IMR-90 (cell line): ENCODE results near the gene GSN. TPM values are rescaled to one million over a fixed set of nuclear protein-coding genes. Genes with fewer than 3 reads are reported as not detected.

Experiments used
- ATAC-seq: fragments of 200-7000 bp; cut with Tn5 transposase; 2 replicates; pipeline ENCODE4 v1.9.1; 2020; ENCODE audit warnings: low read depth, mild to moderate bottlenecking, moderate library complexity
- BruUV-seq: library from RNA; stranded (reverse); fragments of 400-500 nt; replicated peaks from 2 replicates; lab custom pipeline; 2021; lab: Mats Ljungman, UMichigan
- CTCF ChIA-PET: fragments of 300-600 bp; formaldehyde crosslinking; extraction: SDS; loops from one replicate; lab custom pipeline; 2021; ENCODE audit warnings: antibody characterized with exemption; lab: Yijun Ruan, JAX
- POLR2A ChIA-PET: fragments of 300-600 bp; sonication (Branson Sonifier 250); formaldehyde crosslinking; loops from one replicate; lab custom pipeline; 2022; ENCODE audit warnings: antibody characterized with exemption; ENCODE audit not compliant: unreplicated experiment; lab: Charles Lee
- DNase-seq: peaks from one replicate; pipeline ENCODE4 v3.0.0; 2013
- H2AFZ ChIP-seq: replicated peaks from 2 replicates; pipeline ENCODE3; 2013; ENCODE audit warnings: low read length, mild to moderate bottlenecking; ENCODE audit not compliant: poor library complexity
- H2AK5ac ChIP-seq: 2 replicates; pipeline ENCODE4 v1.6.1; 2013; ENCODE audit warnings: low read depth, low read length, inconsistent platforms
- H2AK9ac ChIP-seq: replicated peaks from 2 replicates; pipeline ENCODE3; 2013; ENCODE audit warnings: mild to moderate bottlenecking, low read depth, low read length, moderate library complexity; ENCODE audit not compliant: poor library complexity
- H2BK120ac ChIP-seq: 2 replicates; pipeline ENCODE4 v1.6.1; 2013; ENCODE audit warnings: low read depth, low read length, inconsistent platforms
- H2BK15ac ChIP-seq: 3 replicates; pipeline ENCODE4 v1.6.1; 2013; ENCODE audit warnings: low read depth, low read length, inconsistent platforms
- H2BK20ac ChIP-seq: 2 replicates; pipeline ENCODE4 v1.6.1; 2013; ENCODE audit warnings: low read depth, mild to moderate bottlenecking, inconsistent platforms, low read length, moderate library complexity
- H2BK5ac ChIP-seq: 2 replicates; pipeline ENCODE4 v1.6.1; 2013; ENCODE audit warnings: mild to moderate bottlenecking, low read depth, low read length, inconsistent platforms; ENCODE audit not compliant: poor library complexity, severe bottlenecking
- H3K14ac ChIP-seq: replicated peaks from 2 replicates; pipeline ENCODE4 v1.6.1; 2013; ENCODE audit warnings: low read depth, low read length, inconsistent platforms
- H3K18ac ChIP-seq: 2 replicates; pipeline ENCODE4 v1.6.1; 2013; ENCODE audit warnings: low read depth, low read length, control low read depth
- H3K23ac ChIP-seq: 2 replicates; pipeline ENCODE4 v1.6.1; 2013; ENCODE audit warnings: low read depth, low read length, inconsistent platforms
- H3K27ac ChIP-seq: 2 replicates; pipeline ENCODE4 v1.5.1; 2013; ENCODE audit warnings: mild to moderate bottlenecking, control low read depth, low read length; ENCODE audit not compliant: insufficient read depth
- H3K27me3 ChIP-seq: 2 replicates; pipeline ENCODE4 v1.6.1; 2013; ENCODE audit warnings: low read length; ENCODE audit not compliant: control insufficient read depth, insufficient read depth
- H3K36me3 ChIP-seq: 2 replicates; pipeline ENCODE4 v1.6.1; 2013; ENCODE audit warnings: low read length, mixed read lengths; ENCODE audit not compliant: control insufficient read depth, insufficient read depth
- H3K4ac ChIP-seq: 2 replicates; pipeline ENCODE4 v1.6.1; 2013; ENCODE audit warnings: low read depth, low read length, inconsistent platforms
- H3K4me1 ChIP-seq: 2 replicates; pipeline ENCODE4 v1.6.1; 2013; ENCODE audit warnings: low read length, mixed read lengths; ENCODE audit not compliant: control insufficient read depth, insufficient read depth
- H3K4me2 ChIP-seq: 2 replicates; pipeline ENCODE4 v1.6.1; 2013; ENCODE audit warnings: low read depth, mild to moderate bottlenecking, control low read depth, low read length, moderate library complexity
- H3K4me3 ChIP-seq: 2 replicates; pipeline ENCODE4 v1.5.1; 2013; ENCODE audit warnings: low read depth, mild to moderate bottlenecking, control low read depth, low read length, moderate library complexity; ENCODE audit not compliant: insufficient read depth
- H3K56ac ChIP-seq: 2 replicates; pipeline ENCODE4 v1.6.1; 2013; ENCODE audit warnings: low read length, inconsistent platforms; ENCODE audit not compliant: insufficient read depth; ENCODE audit errors: extremely low read depth
- H3K79me1 ChIP-seq, 2 experiments: 2 replicates each; pipeline ENCODE4 v1.6.1; 2013; ENCODE audit warnings: low read length in 2 of 2, inconsistent platforms in 1 of 2, low read depth in 1 of 2
- H3K9ac ChIP-seq: 2 replicates; pipeline ENCODE4 v1.6.1; 2013; ENCODE audit warnings: low read depth, low read length, control low read depth
- H3K9me1 ChIP-seq: 2 replicates; pipeline ENCODE4 v1.6.1; 2013; ENCODE audit warnings: low read length, inconsistent platforms; ENCODE audit not compliant: insufficient read depth
- H3K9me3 ChIP-seq: 2 replicates; pipeline ENCODE4 v1.6.1; 2013; ENCODE audit warnings: low read length; ENCODE audit not compliant: control insufficient read depth, insufficient read depth
- H4K20me1 ChIP-seq: 2 replicates; pipeline ENCODE4 v1.6.1; 2013; ENCODE audit warnings: low read length, inconsistent platforms; ENCODE audit not compliant: insufficient read depth
- H4K5ac ChIP-seq: 2 replicates; pipeline ENCODE4 v1.6.1; 2013; ENCODE audit warnings: mild to moderate bottlenecking, low read depth, low read length, control low read depth
- H4K8ac ChIP-seq, 2 experiments: 2 replicates each; pipeline ENCODE4 v1.6.1; 2013; ENCODE audit warnings: low read depth in 2 of 2, low read length in 2 of 2, control low read depth in 1 of 2, inconsistent platforms in 1 of 2
- H4K91ac ChIP-seq: 2 replicates; pipeline ENCODE4 v1.6.1; 2013; ENCODE audit warnings: low read depth, low read length, inconsistent platforms; ENCODE audit not compliant: insufficient read depth
- MAFK ChIP-seq: IDR thresholded peaks from 2 replicates; pipeline ENCODE4 v1.6.1; 2012; ENCODE audit warnings: low read depth, low read length, improper control_type of control experiment
- MXI1 ChIP-seq: IDR thresholded peaks from 2 replicates; pipeline ENCODE4 v1.6.1; 2012; ENCODE audit warnings: low read depth, mild to moderate bottlenecking, low read length, moderate library complexity, borderline replicate concordance
- POLR2A ChIP-seq: IDR thresholded peaks from 2 replicates; pipeline ENCODE4 v1.6.1; 2012; ENCODE audit warnings: mild to moderate bottlenecking, low read depth, low read length
- RFX5 ChIP-seq: IDR thresholded peaks from 2 replicates; pipeline ENCODE4 v1.8.0; 2012; ENCODE audit warnings: low read depth, mild to moderate bottlenecking, low read length, moderate library complexity
- WGBS, 2 experiments: methylation state at CpG; one replicate each; pipeline versions ENCODE4 v1.1.5 to v1.1.7; 2013; ENCODE audit warnings: missing lambda C conversion rate in 2 of 2; ENCODE audit not compliant: insufficient read length in 1 of 2; ENCODE audit errors: extremely low coverage in 2 of 2; 5-methylcytosine and 5-hydroxymethylcytosine counted together
- dilution Hi-C: fragments of 300-500 bp; cut with HindIII; formaldehyde crosslinking; loops from one replicate; pipeline ENCODE4 v1.14.3; 2018; ENCODE audit warnings: low sequenced_read_pairs; ENCODE audit not compliant: unreplicated experiment
- in situ Hi-C: fragments of 300-500 bp; cut with MboI; formaldehyde crosslinking; loops from 3 replicates; pipeline ENCODE4 v1.14.3; 2019; ENCODE audit warnings: low sequenced_read_pairs, inconsistent platforms, mixed read lengths
- intact Hi-C: fragments of 100-400 bp; cut with micrococcal nuclease; formaldehyde crosslinking; loops from 2 replicates; pipeline ENCODE4 v1.10.0; 2022
- polyA plus RNA-seq, 3 experiments: library from polyadenylated mRNA; depleted of rRNA; stranded (reverse); fragments of >200 nt; gene quantifications; 2 replicates each; pipeline ENCODE4 v1.2.3, GENCODE V29; 2012; ENCODE audit warnings: low replicate concordance in 1 of 3
- total RNA-seq: library from RNA; depleted of rRNA; stranded (reverse); fragments of >200 nt; gene quantifications from 2 replicates; pipeline ENCODE4 v1.2.3, GENCODE V29; 2012

GSN gene
- total and polyA plus RNA-seq, 2 of the 4 experiments (the other 2 are of a cell fraction): 495 to 547 TPM

GRCh38 chr9:121295662-121296191 is 27.8 kb downstream of the GSN start:
- Histone ChIP-seq H3K27me3 (no peaks in the 10 kb centered on the region), H2AFZ (no peak overlapping the region), H4K5ac (no peak overlapping the region), H4K8ac (no peak overlapping the region), H2AK5ac (no peak overlapping the region), H3K36me3 (peaks cover 29% of the 10 kb centered on the region; the same call in 1 of the 2 replicates), H3K18ac (no peak overlapping the region), H3K56ac (no peak overlapping the region), H3K79me1 (peaks cover 50 to 78% of the 10 kb centered on the region in 2 experiments), H2AK9ac (no peak overlapping the region), H2BK15ac (no peak overlapping the region), H3K4me2 (no peak overlapping the region), H3K9ac (no peak overlapping the region), H3K27ac (no peak overlapping the region), H3K23ac (no peak overlapping the region), H3K9me1 (peaks cover 35% of the 10 kb centered on the region; the same call in 1 of the 2 replicates), H3K4me3 (no peak overlapping the region), H2BK5ac (no peak overlapping the region), H2BK120ac (no peak overlapping the region), H2BK20ac (no peak overlapping the region), H3K4me1 (peaks cover 15% of the 10 kb centered on the region; the same call in 1 of the 2 replicates), H4K20me1 (peaks cover 33% of the 10 kb centered on the region; the same call in 1 of the 2 replicates), H3K4ac (no peak overlapping the region), H3K14ac (no peak overlapping the region), H4K91ac (no peak overlapping the region), H3K9me3 (no peaks in the 10 kb centered on the region)
- ATAC-seq: no peak
- TF ChIP-seq RFX5 (no peak), MAFK (no peak), MXI1 (no peak), POLR2A (no peak)
- 65% methylated on average over 2 of the region's 5 CpGs; no CpG with 5 or more reads in 1 of the 2 experiments for WGBS, 2 experiments
- POLR2A ChIA-PET: no interaction called here
- dilution Hi-C loops: no loop called here
- intact Hi-C loops: no loop called here
- DNase-seq: no peak
- in situ Hi-C loops: no loop called here
- BruUV-seq: no TSS peak
- CTCF ChIA-PET: no interaction called here
